HUES48 (cell line): ENCODE results near the gene INTS7.
A peak's percentile ranks its signal among the peaks of the same experiment; 100 is the strongest.
"Not testable (repeated sequence)": the region's sequence is repeated elsewhere in the genome, so short reads cannot be mapped to it uniquely, and the experiment has no call there.

Experiments
- H3K27ac ChIP-seq: one replicate; pipeline ENCODE4 v1.7.0; 2013; ENCODE audit warnings: low read depth, low read length, inconsistent platforms
- H3K27me3 ChIP-seq: 2 replicates; pipeline ENCODE4 v1.6.1; 2013; ENCODE audit warnings: mild to moderate bottlenecking, low read length; ENCODE audit not compliant: control insufficient read depth, insufficient read depth
- H3K36me3 ChIP-seq: 2 replicates; pipeline ENCODE4 v1.6.1; 2013; ENCODE audit warnings: low read length; ENCODE audit not compliant: control insufficient read depth, insufficient read depth
- H3K4me1 ChIP-seq: 2 replicates; pipeline ENCODE4 v1.6.1; 2013; ENCODE audit warnings: mild to moderate bottlenecking, low read length; ENCODE audit not compliant: control insufficient read depth, insufficient read depth
- H3K4me3 ChIP-seq: 2 replicates; pipeline ENCODE4 v1.5.1; 2013; ENCODE audit warnings: mild to moderate bottlenecking, low read depth, low read length
- H3K9ac ChIP-seq: 2 replicates; pipeline ENCODE4 v1.6.1; 2013; ENCODE audit warnings: mild to moderate bottlenecking, low read depth, low read length, moderate library complexity
- H3K9me3 ChIP-seq: 2 replicates; pipeline ENCODE4 v1.6.1; 2013; ENCODE audit warnings: low read length; ENCODE audit not compliant: control insufficient read depth, insufficient read depth

INTS7 gene

DNA sequence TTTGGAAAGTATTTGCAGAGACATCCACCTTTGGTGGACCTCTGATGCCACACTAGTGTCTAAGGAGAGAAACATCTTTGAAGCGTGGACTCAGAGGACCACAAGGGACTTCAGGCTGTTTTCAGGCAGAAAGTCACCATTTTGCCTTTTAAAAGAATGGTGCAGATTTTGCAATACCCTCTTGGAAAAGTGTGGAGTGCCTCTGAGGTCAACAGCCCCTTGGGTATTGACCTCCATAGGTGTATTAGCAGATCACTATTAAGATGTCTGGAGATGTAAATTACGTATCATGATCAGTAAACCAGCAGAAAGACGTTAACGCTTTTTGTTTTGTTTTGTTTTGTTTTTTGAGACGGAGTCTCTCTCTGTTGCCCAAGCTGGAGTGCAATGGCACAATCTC lies 87.0 kb downstream of the INTS7 start:
- no peak overlapping the region for H3K9ac ChIP-seq
- peaks cover 22% of the 10 kb centered on the region for H3K4me1 ChIP-seq
- H3K27me3 ChIP-seq = peaks cover 44% of the 10 kb centered on the region
- no peak overlapping the region for H3K27ac ChIP-seq
- H3K9me3 ChIP-seq = no peaks in the 10 kb centered on the region
- peaks cover 16% of the 10 kb centered on the region for H3K36me3 ChIP-seq
- no peak overlapping the region for H3K4me3 ChIP-seq

DNA sequence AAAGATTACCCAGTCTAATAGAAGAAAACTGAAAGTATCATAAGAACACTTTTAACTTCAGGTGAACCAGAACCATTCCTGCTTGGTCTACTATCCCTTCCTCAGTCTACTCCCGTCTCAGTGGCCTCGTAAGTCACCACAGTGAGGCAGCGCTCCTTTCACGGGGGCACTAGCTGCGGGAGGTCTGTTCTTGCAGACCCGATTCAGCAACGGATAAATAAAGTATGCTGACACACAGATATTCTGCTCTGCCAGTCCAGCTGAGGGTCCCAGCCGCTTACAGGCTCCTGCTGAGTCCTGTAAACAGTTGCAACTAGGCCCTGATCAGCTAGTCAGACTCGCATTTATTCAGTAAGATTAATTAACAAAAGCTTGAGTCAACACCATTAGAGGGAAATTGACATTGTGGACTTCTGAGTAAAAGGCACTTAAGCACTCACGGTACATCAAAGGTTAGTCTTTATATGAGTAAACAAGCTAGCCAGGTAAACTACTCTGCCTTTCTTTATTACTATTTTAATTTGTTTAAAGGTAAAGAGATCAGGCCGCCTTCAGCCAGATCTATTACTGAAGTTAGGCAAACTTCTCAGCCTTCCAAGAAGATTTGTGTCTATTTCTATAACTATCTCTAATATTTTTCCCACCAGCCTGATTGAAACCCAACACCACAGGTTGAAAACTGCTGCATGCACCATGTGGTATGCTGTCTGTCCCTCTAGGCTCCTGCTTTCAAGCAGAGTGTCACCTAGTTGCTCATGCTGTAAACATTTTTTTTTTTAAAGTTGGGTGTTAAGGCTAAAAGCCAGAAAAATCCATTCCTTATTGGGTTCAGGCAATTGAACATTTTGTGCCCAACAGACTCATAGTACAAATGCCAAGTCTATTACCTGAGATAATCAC lies 87.7 kb downstream of the INTS7 start:
- Histone ChIP-seq H3K36me3 (peaks cover 23% of the 10 kb centered on the region), H3K9ac (no peak overlapping the region), H3K27me3 (peaks cover 44% of the 10 kb centered on the region), H3K27ac (peak overlapping the region; percentile 51), H3K4me3 (no peak overlapping the region), H3K4me1 (peaks cover 22% of the 10 kb centered on the region), H3K9me3 (no peaks in the 10 kb centered on the region)

DNA sequence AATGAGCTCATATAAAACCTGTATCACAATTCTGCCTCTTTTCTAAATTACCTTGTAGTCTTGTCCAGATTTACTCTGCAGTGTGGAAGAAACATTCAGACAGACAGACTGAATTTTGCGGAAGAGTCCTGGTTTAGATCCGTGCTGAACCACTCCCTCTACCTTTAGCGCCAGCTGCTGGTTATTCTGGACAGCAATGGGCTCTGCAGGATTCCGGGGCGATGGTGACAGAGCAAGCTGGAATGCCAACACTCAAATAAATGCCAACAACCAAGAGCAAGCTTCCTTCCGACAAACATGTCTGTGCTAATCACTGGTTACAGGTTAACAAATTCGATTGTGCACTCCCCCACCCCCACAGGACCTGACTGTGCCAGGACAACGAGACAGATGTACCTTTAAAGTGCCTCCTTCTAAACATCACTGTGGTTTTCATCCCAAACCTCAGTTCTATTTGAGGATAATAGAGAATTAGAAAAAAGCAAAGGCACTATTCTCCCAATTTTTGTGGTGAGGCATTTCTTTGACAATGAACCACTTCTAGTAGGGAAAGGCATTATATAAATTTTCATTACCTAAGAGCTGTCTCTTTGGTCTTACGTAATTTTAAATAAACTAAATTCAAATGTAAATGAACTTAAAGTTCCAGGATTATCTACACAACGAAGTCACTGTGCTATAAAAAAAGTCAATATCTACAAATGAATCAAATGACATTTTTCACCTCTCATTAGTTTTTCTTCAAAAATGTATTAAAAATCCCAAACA lies 90.4 kb downstream of the INTS7 start:
- peaks cover 22% of the 10 kb centered on the region for H3K4me1 ChIP-seq
- H3K27me3 ChIP-seq = peaks cover 42% of the 10 kb centered on the region
- peaks cover 24% of the 10 kb centered on the region for H3K36me3 ChIP-seq

DNA sequence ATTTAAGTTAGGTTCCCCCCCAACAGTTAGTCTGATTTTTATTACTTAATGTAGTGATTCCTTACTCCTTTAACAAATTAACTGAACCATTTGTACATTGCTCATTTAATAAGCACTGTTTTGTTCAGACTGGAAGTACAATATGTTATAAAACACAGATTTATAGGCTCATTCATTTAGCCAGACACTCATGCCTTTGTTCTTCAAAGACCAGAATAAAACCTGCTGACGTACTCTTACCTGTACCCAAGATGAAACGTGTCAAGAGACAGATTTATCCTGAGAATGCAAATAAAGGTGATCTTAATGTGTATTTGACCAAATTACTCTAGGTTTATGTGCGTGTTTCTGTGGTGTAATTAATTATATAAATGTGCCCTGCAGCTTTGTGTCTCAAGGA lies 92.8 kb downstream of the INTS7 start:
- H3K4me3 ChIP-seq = no peak overlapping the region
- no peaks in the 10 kb centered on the region for H3K9me3 ChIP-seq
- H3K27ac ChIP-seq = no peak overlapping the region
- peaks cover 21% of the 10 kb centered on the region for H3K27me3 ChIP-seq
- peaks cover 13% of the 10 kb centered on the region for H3K4me1 ChIP-seq
- peaks cover 24% of the 10 kb centered on the region for H3K36me3 ChIP-seq
- H3K9ac ChIP-seq = no peak overlapping the region

More for the DNA sequence above, 90.4 kb downstream of the INTS7 start:
- Histone ChIP-seq H3K9ac (no peak overlapping the region), H3K27ac (no peak overlapping the region), H3K4me3 (no peak overlapping the region), H3K9me3 (no peaks in the 10 kb centered on the region)

DNA sequence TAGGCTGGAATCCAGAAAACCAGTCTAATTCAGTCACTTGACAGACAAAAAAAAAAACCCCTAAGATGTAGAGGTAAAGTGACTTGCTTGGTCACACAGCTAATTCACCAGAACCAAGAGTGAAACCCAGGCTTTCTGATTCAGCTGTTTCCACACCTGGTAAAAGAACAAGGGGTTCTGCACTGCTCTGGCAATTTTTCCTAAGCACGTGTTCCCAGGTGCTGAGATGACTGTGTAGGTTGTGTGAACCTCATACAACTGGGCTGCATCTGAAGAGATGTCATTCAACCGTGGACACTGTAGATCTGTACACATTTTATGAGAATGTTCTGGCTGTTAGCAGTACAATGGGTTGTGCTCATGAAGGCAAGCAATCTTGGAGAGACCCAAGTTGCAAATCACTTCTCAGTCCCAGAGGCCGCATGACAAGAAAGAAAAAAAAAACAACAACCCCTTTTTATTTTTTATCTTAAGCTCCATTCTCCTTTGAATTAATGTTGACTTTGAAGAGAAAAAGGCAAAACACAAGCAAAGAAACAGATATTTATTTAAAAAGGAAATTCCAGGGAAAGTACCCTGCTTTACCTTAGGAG lies 95.4 kb downstream of the INTS7 start:
- Histone ChIP-seq H3K4me3 (no peak overlapping the region), H3K9me3 (no peaks in the 10 kb centered on the region), H3K4me1 (peaks cover 11% of the 10 kb centered on the region), H3K27ac (no peak overlapping the region), H3K9ac (no peak overlapping the region), H3K27me3 (no peaks in the 10 kb centered on the region), H3K36me3 (peaks cover 24% of the 10 kb centered on the region)

DNA sequence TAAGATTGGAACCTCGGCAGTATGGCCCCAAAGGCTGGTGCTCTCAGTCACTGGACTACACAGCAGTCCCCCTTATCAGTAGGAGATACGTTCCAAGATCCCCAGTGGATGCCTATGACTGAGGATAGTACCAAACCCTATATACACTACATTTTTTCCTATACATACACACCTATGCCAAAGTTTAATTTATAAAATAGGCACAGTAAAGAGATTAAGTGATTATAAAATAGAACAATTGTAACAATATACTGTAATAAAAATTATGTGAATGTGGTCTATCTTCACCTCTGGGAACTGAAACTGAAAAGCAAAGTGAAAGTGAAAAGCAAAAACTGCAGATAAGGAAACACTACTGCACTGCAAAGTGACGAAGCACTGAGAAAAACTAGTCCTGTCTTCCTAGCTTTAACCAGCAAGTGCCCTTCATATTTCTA lies 96.8 kb downstream of the INTS7 start:
- Histone ChIP-seq H3K36me3 (peaks cover 19% of the 10 kb centered on the region), H3K4me3 (no peak overlapping the region), H3K27ac (no peak overlapping the region), H3K9me3 (no peaks in the 10 kb centered on the region), H3K9ac (no peak overlapping the region), H3K27me3 (no peaks in the 10 kb centered on the region), H3K4me1 (peaks cover 6% of the 10 kb centered on the region; the same call in 1 of the 2 replicates)

DNA sequence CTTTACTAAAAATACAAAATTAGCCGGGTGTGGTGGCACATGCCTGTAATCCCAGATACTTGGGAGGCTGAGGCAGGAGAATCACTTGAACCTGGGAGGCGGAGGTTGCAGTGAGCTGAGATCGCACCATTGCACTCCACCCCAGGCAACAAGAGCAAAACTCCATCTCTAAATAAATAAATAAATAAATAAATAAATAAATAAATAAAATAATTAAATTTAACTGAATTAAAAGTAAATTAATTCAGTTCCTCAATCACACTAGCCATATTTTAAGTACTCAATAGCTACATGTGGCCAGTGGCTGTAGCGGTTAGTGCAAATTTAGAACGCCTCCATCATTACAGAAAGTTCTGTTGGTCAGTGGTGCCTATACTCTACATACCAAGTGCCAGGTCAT lies 97.9 kb downstream of the INTS7 start:
- not testable (repeated sequence) for H3K4me3 ChIP-seq, H3K4me1 ChIP-seq, H3K36me3 ChIP-seq, H3K27me3 ChIP-seq, H3K9me3 ChIP-seq, H3K27ac ChIP-seq, H3K9ac ChIP-seq

DNA sequence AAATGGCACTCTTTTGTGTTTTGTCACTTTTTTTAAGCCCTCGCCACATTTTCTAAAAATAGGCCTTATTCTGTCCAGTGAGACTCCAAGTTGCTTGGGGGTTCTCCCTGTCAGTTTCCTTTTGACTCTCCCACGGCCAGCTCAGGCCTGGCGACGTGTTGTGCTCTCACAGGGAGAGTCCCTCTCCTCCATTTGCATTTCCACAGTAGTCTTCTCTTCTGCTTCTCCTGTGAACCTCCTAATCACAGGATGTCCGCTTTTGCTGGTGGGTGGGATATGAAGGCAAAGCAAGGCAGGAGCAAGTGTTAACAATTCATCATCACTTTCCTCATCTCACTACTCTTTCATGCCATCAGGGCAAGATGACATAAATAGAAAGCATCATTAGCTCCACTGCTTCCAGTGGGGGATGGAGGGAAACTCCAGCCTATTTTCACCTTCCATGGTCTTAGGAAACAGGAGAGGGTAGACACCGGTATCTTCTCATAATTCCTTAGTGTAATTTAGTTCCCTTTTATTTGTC lies 99.8 kb downstream of the INTS7 start:
- Histone ChIP-seq H3K4me1 (peaks cover 6% of the 10 kb centered on the region; the same call in 1 of the 2 replicates), H3K4me3 (no peak overlapping the region), H3K9me3 (no peaks in the 10 kb centered on the region), H3K27ac (no peak overlapping the region), H3K36me3 (no peaks in the 10 kb centered on the region), H3K9ac (no peak overlapping the region), H3K27me3 (no peaks in the 10 kb centered on the region)

DNA sequence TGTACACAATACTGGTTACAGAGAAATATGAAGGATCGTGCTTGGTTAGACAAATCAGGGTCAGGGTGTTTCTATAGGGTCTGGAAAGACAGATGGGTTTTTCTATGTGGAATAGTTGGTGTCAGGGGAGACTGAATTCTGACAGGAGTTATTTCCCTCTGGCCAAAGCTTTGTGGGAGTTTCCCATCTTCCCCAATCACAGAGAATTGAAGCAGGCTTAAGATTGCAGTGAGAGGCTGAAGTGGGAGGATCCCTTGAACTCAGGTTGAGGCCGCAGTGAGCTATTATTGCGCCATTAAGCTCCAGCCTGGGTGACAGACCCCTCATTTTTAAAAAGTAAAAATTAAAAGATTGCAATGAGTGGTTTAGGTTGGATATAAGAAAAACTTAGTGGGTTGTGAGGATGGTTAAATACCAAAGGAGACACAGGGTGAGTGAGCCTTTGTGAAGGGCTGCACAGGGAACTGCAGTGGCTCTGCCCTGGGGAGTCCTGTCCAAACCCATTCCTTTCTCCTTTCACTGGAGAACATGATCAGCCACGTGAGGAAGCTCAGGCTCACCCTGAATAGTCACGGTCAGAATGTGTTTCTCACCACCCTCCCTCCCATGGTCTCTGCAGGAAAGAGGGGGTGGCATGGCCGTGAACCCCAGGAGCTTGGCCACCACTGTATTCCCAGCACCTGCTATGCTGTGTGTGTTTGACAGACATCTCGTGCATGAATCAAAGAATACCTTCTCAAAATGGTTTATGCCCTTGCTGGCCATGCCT lies 101.2 kb downstream of the INTS7 start:
- Histone ChIP-seq H3K36me3 (no peaks in the 10 kb centered on the region), H3K9me3 (no peaks in the 10 kb centered on the region), H3K4me3 (no peak overlapping the region), H3K4me1 (peaks cover 12% of the 10 kb centered on the region), H3K27me3 (no peaks in the 10 kb centered on the region), H3K27ac (no peak overlapping the region), H3K9ac (no peak overlapping the region)

DNA sequence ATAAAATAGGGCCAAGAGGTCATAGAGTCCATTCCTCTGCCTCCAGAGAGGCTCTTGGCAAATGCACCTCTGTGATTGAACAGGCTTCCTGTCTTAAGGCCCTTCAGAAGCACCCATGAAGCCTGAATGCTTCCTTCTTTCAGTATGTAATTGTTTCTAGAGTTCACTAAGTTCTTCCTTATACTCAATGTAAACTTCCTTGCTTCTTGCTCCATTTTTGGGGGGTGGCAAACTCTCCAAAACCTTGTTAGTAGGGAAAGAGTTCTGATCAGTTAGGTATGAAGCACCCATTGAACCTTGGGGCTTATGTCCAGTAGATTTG lies 102.5 kb downstream of the INTS7 start:
- Histone ChIP-seq H3K9ac (no peak overlapping the region), H3K27me3 (no peaks in the 10 kb centered on the region), H3K36me3 (no peaks in the 10 kb centered on the region), H3K9me3 (no peaks in the 10 kb centered on the region), H3K27ac (no peak overlapping the region), H3K4me3 (no peak overlapping the region), H3K4me1 (peaks cover 24% of the 10 kb centered on the region)
